Tibial artery (tissue), 4 donors: ENCODE results near the gene MGAT5.

ENCODE experiments used
- DNase-seq, 2 donors: peaks; one replicate each; pipeline ENCODE4 v3.0.0-alpha.2; 2019
- H3K27ac ChIP-seq, 2 donors: fragments of 200-600 bp; sonication (generic) in 1 of 2; 1 replicate in 1 of 2; 2 replicates in 1 of 2; pipeline ENCODE4 v1.5.1; 2018 to 2019; ENCODE audit warnings: mild to moderate bottlenecking in 1 of 2
- H3K27me3 ChIP-seq, 2 donors: fragments of 200-600 bp; sonication (generic) in 1 of 2; one replicate each; pipeline versions ENCODE4 v1.5.1 to v1.6.0; 2016 to 2019
- H3K36me3 ChIP-seq, 3 donors: fragments of 200-600 bp; sonication (generic) in 2 of 3; one replicate each; pipeline ENCODE4 v1.5.1; 2016 to 2019; ENCODE audit warnings: mild to moderate bottlenecking in 2 of 3
- H3K4me1 ChIP-seq, 4 donors: fragments of 200-600 bp; sonication (generic) in 2 of 4; 1 replicate in 3 of 4; 2 replicates in 1 of 4; pipeline ENCODE4 v1.5.1; 2016 to 2019
- H3K4me3 ChIP-seq, 2 donors: fragments of 200-600 bp; sonication (generic) in 1 of 2; 1 replicate in 1 of 2; 2 replicates in 1 of 2; pipeline ENCODE4 v1.5.1; 2018 to 2019; ENCODE audit warnings: mild to moderate bottlenecking in 2 of 2
- H3K9me3 ChIP-seq, 3 donors: fragments of 200-600 bp; sonication (generic) in 1 of 3; one replicate each; pipeline ENCODE4 v1.5.1; 2016 to 2019
- CTCF ChIP-seq, 2 experiments: fragments of 200-600 bp in 1 of 2; fragments of 450-650 bp in 1 of 2; IDR thresholded peaks; one replicate each; pipeline ENCODE4 v1.5.1; 2017 to 2019; ENCODE audit warnings: antibody characterized with exemption in 2 of 2, mild to moderate bottlenecking in 1 of 2, moderate library complexity in 1 of 2
- intact Hi-C: fragments of 100-400 bp; cut with DNase I; formaldehyde crosslinking; loops from one replicate; pipeline ENCODE4 v1.15.0; 2023; ENCODE audit warnings: low total_unique reads

The MGAT5 gene

GRCh38 chr2:134408386-134408785, 154.5 kb downstream of the MGAT5 start:
- no peak for TF ChIP-seq CTCF (IDR thresholded peaks at IDR 0.05)
- DNase-seq, result no peak
- Histone ChIP-seq H3K36me3 (peaks cover 0 to 8% (median 0%) of the 10 kb centered on the region in 3 donors), H3K9me3 (no peaks in the 10 kb centered on the region), H3K4me3 (no peak overlapping the region), H3K27ac (no peak overlapping the region), H3K4me1 (peaks cover 0 to 22% (median 18%) of the 10 kb centered on the region in 4 donors), H3K27me3 (no peaks in the 10 kb centered on the region)
- intact Hi-C loops, result no loop called here

GRCh38 chr2:134408791-134409190, 154.9 kb downstream of the MGAT5 start:
- intact Hi-C loops, result no loop called here
- H3K9me3 ChIP-seq, result no peaks in the 10 kb centered on the region
- H3K4me3 ChIP-seq, result no peak overlapping the region
- H3K27ac ChIP-seq, result no peak overlapping the region
- TF ChIP-seq CTCF (IDR thresholded peaks at IDR 0.05), result no peak
- H3K27me3 ChIP-seq, result no peaks in the 10 kb centered on the region
- DNase-seq, result no peak
- peaks cover 0 to 8% (median 0%) of the 10 kb centered on the region in 3 donors for H3K36me3 ChIP-seq
- H3K4me1 ChIP-seq, result peaks cover 0 to 18% (median 14%) of the 10 kb centered on the region in 4 donors

GRCh38 chr2:134410006-134410405, 156.1 kb downstream of the MGAT5 start:
- Histone ChIP-seq H3K4me1 (peaks cover 0 to 17% (median 12%) of the 10 kb centered on the region in 4 donors), H3K9me3 (no peaks in the 10 kb centered on the region), H3K36me3 (peaks cover 0 to 8% (median 0%) of the 10 kb centered on the region in 3 donors), H3K27ac (no peak overlapping the region), H3K4me3 (no peak overlapping the region), H3K27me3 (no peaks in the 10 kb centered on the region)
- DNase-seq, result no peak
- intact Hi-C loops, result loop anchor here (5.0 to 10.0 kb wide), 3 partner anchors 33 to 525 kb away; no protein-coding TSS in a partner anchor
- TF ChIP-seq CTCF (IDR thresholded peaks at IDR 0.05), result no peak

GRCh38 chr2:134410831-134411231, 157.0 kb downstream of the MGAT5 start:
- H3K4me1 ChIP-seq, result peaks cover 0 to 17% (median 10%) of the 10 kb centered on the region in 4 donors
- H3K27ac ChIP-seq, result no peak overlapping the region
- H3K4me3 ChIP-seq, result no peak overlapping the region
- no peak for DNase-seq
- no peak for TF ChIP-seq CTCF (IDR thresholded peaks at IDR 0.05)
- no peaks in the 10 kb centered on the region for H3K9me3 ChIP-seq
- no peaks in the 10 kb centered on the region for H3K27me3 ChIP-seq
- intact Hi-C loops, result loop anchor here (5.0 to 10.0 kb wide), 3 partner anchors 34 to 526 kb away; no protein-coding TSS in a partner anchor
- peaks cover 0 to 8% (median 0%) of the 10 kb centered on the region in 3 donors for H3K36me3 ChIP-seq

GRCh38 chr2:134411279-134411827, 157.5 kb downstream of the MGAT5 start:
- Histone ChIP-seq H3K27ac (peak overlapping the region in 1 of 2 donors; percentile 11), H3K4me1 (peaks cover 0 to 17% (median 10%) of the 10 kb centered on the region in 4 donors)
- intact Hi-C loops, result loop anchor here (5.0 to 10.0 kb wide), 3 partner anchors 34 to 527 kb away; no protein-coding TSS in a partner anchor

More at GRCh38 chr2:134411279-134411827, 157.5 kb downstream of the MGAT5 start:
- H3K9me3 ChIP-seq, result no peaks in the 10 kb centered on the region
- peaks cover 0 to 8% (median 0%) of the 10 kb centered on the region in 3 donors for H3K36me3 ChIP-seq
- DNase-seq, result no peak
- no peak overlapping the region for H3K4me3 ChIP-seq
- H3K27me3 ChIP-seq, result no peaks in the 10 kb centered on the region
- TF ChIP-seq CTCF (IDR thresholded peaks at IDR 0.05), result no peak
